Subcutaneous abdominal adipose tissue (tissue), 5 donors: ENCODE measurements around the gene BORCS5.

Source experiments
- H3K27ac ChIP-seq: one replicate; pipeline ENCODE4 v1.7.0; 2013; ENCODE audit warnings: low read depth, mild to moderate bottlenecking, inconsistent platforms, low read length, moderate library complexity
- H3K27me3 ChIP-seq, 5 donors: one replicate each; pipeline ENCODE4 v1.7.0; 2013; ENCODE audit warnings: low read length in 5 of 5, inconsistent platforms in 1 of 5; ENCODE audit not compliant: control insufficient read depth in 5 of 5, insufficient read depth in 4 of 5
- H3K36me3 ChIP-seq, 5 donors: one replicate each; pipeline ENCODE4 v1.7.0; 2013; ENCODE audit warnings: low read length in 5 of 5; ENCODE audit not compliant: control insufficient read depth in 5 of 5, insufficient read depth in 5 of 5
- H3K4me1 ChIP-seq, 5 donors: one replicate each; pipeline ENCODE4 v1.7.0; 2013; ENCODE audit warnings: low read length in 5 of 5, mild to moderate bottlenecking in 3 of 5, moderate library complexity in 1 of 5; ENCODE audit not compliant: control insufficient read depth in 5 of 5, insufficient read depth in 5 of 5
- H3K4me3 ChIP-seq, 5 donors: one replicate each; pipeline ENCODE4 v1.7.0; 2013; ENCODE audit warnings: low read length in 5 of 5, low read depth in 1 of 5
- H3K9ac ChIP-seq, 5 donors: one replicate each; pipeline ENCODE4 v1.7.0; 2013; ENCODE audit warnings: low read length in 5 of 5, mild to moderate bottlenecking in 4 of 5, moderate library complexity in 3 of 5
- H3K9me3 ChIP-seq, 5 donors: one replicate each; pipeline ENCODE4 v1.7.0; 2013; ENCODE audit warnings: low read length in 5 of 5; ENCODE audit not compliant: control insufficient read depth in 5 of 5
- donor health status: healthy.
- donor health status: healthy.
- donor health status: healthy.
- donor health status: healthy.
- donor health status: healthy.

Gene BORCS5

DNA sequence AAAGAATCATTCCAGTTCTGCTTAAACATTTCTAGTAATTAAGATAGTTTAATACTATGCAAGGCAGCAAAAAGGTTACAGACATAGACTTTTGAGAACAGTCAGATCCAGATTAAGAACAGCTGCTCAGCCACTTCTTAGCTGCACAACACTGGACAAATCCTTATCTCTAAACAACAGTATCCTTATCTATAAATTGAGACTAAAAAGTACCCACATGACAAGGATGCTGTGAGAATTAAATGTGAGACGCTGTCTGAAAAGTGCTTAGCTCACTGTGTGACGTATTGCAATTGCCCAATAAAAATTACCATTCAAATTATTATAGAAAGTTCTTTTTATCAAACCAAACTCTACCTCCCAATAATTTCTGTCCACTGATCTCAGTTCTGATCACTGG is 35.5 kb downstream of the BORCS5 start:
- Histone ChIP-seq H3K36me3 (no peaks in the 10 kb centered on the region), H3K4me3 (no peak overlapping the region), H3K4me1 (peaks cover 1 to 8% (median 6%) of the 10 kb centered on the region in 5 donors), H3K27ac (no peak overlapping the region), H3K9me3 (no peaks in the 10 kb centered on the region), H3K9ac (no peak overlapping the region), H3K27me3 (no peaks in the 10 kb centered on the region)

DNA sequence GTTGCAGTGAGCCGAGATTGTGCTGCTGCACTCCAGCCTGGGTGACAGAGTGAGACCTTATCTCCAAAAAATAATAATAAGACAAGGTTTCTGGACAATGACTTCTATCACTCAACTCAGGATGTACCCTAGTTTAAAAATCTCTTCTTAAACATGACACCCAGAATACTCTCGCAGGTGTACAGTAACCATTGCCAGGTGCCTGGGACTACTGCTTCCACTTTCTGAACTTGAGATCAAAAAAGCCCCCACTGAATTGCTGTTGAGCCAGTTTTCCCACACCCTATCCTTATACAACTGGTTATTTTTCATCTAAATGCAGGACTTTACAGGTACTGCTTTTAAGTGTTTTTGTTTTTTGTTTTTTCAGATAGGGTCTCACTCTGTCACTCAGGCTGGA is 36.3 kb downstream of the BORCS5 start:
- Histone ChIP-seq H3K9me3 (no peaks in the 10 kb centered on the region), H3K27me3 (no peaks in the 10 kb centered on the region), H3K36me3 (no peaks in the 10 kb centered on the region), H3K4me1 (peaks cover 5 to 16% (median 11%) of the 10 kb centered on the region in 5 donors), H3K4me3 (no peak overlapping the region), H3K9ac (no peak overlapping the region), H3K27ac (no peak overlapping the region)

GRCh38 chr12:12396694-12397093 is 39.8 kb downstream of the BORCS5 start:
- Histone ChIP-seq H3K4me1 (peaks cover 5 to 34% (median 27%) of the 10 kb centered on the region in 5 donors), H3K36me3 (peaks cover 0 to 2% (median 0%) of the 10 kb centered on the region in 5 donors), H3K27me3 (no peaks in the 10 kb centered on the region), H3K9ac (no peak overlapping the region), H3K9me3 (no peaks in the 10 kb centered on the region), H3K4me3 (no peak overlapping the region), H3K27ac (peak overlapping the region; percentile 86)

- H3K27me3 ChIP-seq = no peaks in the 10 kb centered on the region
- no peak overlapping the region for H3K9ac ChIP-seq
- H3K9me3 ChIP-seq = no peaks in the 10 kb centered on the region
- H3K36me3 ChIP-seq = peaks cover 0 to 2% (median 0%) of the 10 kb centered on the region in 5 donors
- H3K27ac ChIP-seq = peak overlapping the region; percentile 86
- H3K4me1 ChIP-seq = peaks cover 5 to 34% (median 27%) of the 10 kb centered on the region in 5 donors
- no peak overlapping the region for H3K4me3 ChIP-seq
These were observed 40.3 kb downstream of the BORCS5 start for GRCh38 chr12:12397184-12397583.

DNA sequence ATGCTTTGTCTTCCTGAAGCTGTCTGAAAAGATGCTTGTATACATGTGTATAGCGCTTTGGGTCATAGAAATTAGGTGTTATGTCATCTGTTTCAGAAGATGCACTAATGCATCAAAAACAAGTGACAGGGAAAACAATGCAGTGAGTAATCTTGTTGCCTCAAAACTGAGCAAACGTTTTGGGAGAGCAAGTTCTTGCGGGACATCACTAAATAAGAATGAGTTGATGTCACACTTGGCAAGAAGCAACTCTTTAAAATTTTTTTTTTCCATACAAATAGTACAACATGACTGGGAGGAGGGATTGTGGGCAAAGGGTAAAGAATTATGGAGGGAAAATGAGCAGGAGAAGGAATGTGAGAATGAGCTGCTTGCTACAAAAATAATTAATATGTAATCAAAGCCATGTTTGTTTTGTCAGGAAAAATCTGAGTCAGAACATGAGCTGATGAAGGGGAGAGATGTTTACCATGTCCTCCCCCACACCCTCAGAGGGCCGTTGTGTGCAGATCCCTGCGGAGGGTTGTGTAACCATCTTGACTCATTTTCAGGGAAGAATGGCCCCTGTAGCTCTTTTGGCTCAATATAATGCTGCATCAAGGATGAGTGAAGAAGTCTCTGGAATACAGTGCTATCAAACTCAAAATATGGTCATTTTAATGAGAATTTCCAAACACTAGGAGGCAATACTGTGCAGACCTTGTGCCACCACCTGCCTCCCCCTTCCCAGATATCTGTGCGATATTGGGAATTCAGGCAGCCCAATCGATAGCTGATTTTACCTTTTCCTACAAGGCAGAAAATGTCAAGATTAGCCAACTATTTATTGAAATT is 41.4 kb downstream of the BORCS5 start:
- no peaks in the 10 kb centered on the region for H3K27me3 ChIP-seq
- no peaks in the 10 kb centered on the region for H3K9me3 ChIP-seq
- H3K4me1 ChIP-seq = peaks cover 5 to 34% (median 28%) of the 10 kb centered on the region in 5 donors
- H3K9ac ChIP-seq = peak overlapping the region in 3 of 5 donors; percentile 38 to 70 (median 64)
- H3K4me3 ChIP-seq = peak overlapping the region in 1 of 5 donors; percentile 18
- H3K36me3 ChIP-seq = peaks cover 0 to 2% (median 0%) of the 10 kb centered on the region in 5 donors
- H3K27ac ChIP-seq = peak overlapping the region; percentile 86

DNA sequence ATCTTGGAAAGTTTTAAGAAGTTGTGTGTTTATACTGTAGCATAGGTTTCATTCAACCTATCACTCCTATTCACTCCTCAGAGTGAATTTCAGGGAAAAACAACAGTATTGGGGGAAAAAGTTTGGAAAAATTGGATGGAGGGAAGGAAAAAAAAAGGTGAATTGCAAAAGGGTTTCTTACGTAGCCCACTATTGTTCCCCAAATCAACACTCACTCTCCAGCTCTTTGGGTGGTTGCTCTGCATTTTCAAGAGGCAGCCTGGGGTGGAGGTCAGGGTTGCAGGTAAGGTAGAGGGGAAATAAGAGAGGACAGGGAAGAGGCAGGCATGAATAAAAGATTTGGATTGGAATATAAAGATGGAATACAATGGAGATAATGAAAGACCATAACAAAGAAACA is 42.3 kb downstream of the BORCS5 start:
- Histone ChIP-seq H3K9ac (peak overlapping the region in 2 of 5 donors; percentile 8 to 64), H3K9me3 (no peaks in the 10 kb centered on the region), H3K27ac (peak overlapping the region; percentile 86), H3K36me3 (peaks cover 0 to 2% (median 0%) of the 10 kb centered on the region in 5 donors), H3K4me1 (peaks cover 5 to 35% (median 30%) of the 10 kb centered on the region in 5 donors), H3K27me3 (no peaks in the 10 kb centered on the region), H3K4me3 (no peak overlapping the region)

GRCh38 chr12:12399776-12400305 is 43.0 kb downstream of the BORCS5 start:
- H3K9ac ChIP-seq = peak overlapping the region in 3 of 5 donors; percentile 25 to 44 (median 40)
- peak overlapping the region; percentile 86 for H3K27ac ChIP-seq
- no peaks in the 10 kb centered on the region for H3K9me3 ChIP-seq
- H3K36me3 ChIP-seq = peaks cover 0 to 2% (median 0%) of the 10 kb centered on the region in 5 donors
- no peak overlapping the region for H3K4me3 ChIP-seq
- no peaks in the 10 kb centered on the region for H3K27me3 ChIP-seq
- peaks cover 5 to 34% (median 30%) of the 10 kb centered on the region in 5 donors for H3K4me1 ChIP-seq

DNA sequence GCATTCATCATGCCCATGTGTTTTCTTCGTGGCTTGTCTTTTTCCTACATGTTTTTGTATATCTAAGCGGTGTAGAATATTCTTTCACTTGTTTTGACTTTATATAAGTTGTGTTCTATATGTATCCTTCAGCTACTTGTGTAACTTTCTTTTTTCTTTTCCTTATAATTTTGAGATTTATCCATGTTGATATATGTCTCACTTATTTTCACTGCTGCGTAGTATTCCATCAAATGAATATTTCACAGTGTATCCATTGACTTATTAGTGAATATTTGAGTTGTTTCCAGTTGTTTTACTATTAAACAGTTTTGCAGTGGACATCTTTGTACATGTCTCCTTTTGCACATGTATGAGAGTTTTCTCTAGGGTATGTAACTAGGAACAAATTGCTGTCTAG is 43.9 kb downstream of the BORCS5 start:
- Histone ChIP-seq H3K9me3 (no peaks in the 10 kb centered on the region), H3K9ac (no peak overlapping the region), H3K27me3 (no peaks in the 10 kb centered on the region), H3K4me1 (peaks cover 5 to 37% (median 32%) of the 10 kb centered on the region in 5 donors), H3K27ac (peak overlapping the region; percentile 86), H3K36me3 (peaks cover 0 to 2% (median 0%) of the 10 kb centered on the region in 5 donors), H3K4me3 (no peak overlapping the region)

DNA sequence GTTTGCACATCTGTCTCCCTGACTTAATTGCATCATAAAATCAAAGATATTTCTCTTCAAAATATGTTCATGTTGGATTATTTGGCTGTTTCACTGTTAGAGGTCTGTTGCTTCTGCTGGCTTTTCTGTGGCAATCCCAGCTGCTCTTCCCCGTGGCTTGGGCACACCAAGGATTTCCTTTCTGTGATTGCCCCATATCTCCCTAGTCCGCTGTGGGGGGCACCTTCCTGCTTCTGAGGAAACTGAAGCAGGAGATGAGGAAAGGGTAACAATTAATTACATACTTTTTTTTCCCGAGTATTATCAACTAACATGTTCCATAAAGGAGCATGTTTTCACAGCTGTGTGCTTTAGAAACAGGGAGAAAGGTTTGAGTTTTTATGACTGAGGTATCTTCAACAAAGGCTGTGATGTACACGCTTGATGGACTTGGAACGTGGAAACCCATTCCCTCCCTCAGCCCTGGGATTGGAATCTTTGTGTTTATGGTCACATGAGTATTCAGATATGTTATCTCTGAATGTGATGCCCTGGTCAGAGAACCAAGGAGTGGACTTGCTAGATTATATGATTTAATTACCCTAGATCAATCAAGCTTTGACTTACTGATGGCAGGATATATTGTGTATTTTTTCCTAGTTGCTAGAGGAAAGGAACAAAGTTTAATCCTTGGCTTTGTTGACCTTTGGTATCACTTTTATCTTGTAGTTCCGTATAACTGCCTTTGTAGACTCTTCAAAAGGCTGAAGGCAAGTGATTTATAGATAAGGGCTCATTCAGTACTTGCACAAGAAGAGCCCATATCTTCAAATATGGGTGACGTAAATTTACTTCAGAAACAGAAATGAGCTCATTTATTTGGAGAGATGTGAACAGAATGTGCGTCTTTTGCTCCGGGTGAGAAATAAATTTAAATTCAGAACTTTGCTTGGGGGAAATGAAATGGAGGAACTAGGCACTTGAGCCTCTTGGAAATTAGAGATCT is 46.7 kb downstream of the BORCS5 start:
- peaks cover 0 to 25% (median 22%) of the 10 kb centered on the region in 5 donors for H3K4me1 ChIP-seq
- H3K27me3 ChIP-seq = no peaks in the 10 kb centered on the region
- H3K4me3 ChIP-seq = no peak overlapping the region
- no peaks in the 10 kb centered on the region for H3K9me3 ChIP-seq
- no peak overlapping the region for H3K27ac ChIP-seq
- peak overlapping the region in 1 of 5 donors; percentile 1 for H3K9ac ChIP-seq
- peaks cover 0 to 2% (median 0%) of the 10 kb centered on the region in 5 donors for H3K36me3 ChIP-seq
